ENCODE results near the gene AKR1B15.

GRCh38 chr7:134520130-134520529 is 28.8 kb upstream of the AKR1B15 start:
- TF ChIP-seq CTCF (IDR thresholded peaks at IDR 0.05), result peak in 2 of 3 experiments; percentile 21 to 27
- no peak for TF ChIP-seq POLR2A (IDR thresholded peaks at IDR 0.05)

Data from testis (tissue), 2 donors.